Uterus (tissue), 2 donors: ENCODE results near the gene TAS2R60.
"Not testable (repeated sequence)": the region's sequence is repeated elsewhere in the genome, so short reads cannot be mapped to it uniquely, and the experiment has no call there.

Source experiments
- POLR2A ChIP-seq, 2 donors: fragments of 450-650 bp; IDR thresholded peaks; one replicate each; pipeline ENCODE4 v1.6.1; 2016; ENCODE audit warnings: antibody characterized with exemption in 2 of 2, mild to moderate bottlenecking in 1 of 2, moderate library complexity in 1 of 2
- TF ChIP-seq, protein P1 (sequence below), 4 experiments: fragments of 200-600 bp in 2 of 4; fragments of 450-650 bp in 2 of 4; sonication (generic) in 2 of 4; IDR thresholded peaks; one replicate each; pipeline ENCODE4 v1.5.1; 2016 to 2019; ENCODE audit warnings: antibody characterized with exemption in 4 of 4, mild to moderate bottlenecking in 2 of 4, moderate library complexity in 1 of 4

DNA sequence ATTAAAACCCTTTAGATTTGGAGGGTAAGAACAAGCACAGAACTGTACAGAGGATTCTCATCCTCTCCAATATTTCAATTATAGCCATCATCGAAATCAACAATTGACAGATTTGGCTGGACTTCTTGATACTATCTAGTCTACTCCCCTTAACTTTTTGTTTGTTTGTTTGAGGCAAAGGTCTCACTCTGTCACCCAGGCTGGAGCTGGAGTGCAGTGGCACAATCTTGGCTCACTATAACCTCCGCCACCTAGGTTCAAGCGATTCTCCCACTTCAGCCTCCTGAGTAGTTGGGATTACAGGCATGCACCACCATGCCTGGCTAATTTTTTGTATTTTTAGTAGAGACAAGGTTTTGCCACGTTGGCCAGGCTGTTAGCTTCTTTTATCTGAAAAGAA is 41.0 kb upstream of the TAS2R60 start:
- TF ChIP-seq, protein P1, sequence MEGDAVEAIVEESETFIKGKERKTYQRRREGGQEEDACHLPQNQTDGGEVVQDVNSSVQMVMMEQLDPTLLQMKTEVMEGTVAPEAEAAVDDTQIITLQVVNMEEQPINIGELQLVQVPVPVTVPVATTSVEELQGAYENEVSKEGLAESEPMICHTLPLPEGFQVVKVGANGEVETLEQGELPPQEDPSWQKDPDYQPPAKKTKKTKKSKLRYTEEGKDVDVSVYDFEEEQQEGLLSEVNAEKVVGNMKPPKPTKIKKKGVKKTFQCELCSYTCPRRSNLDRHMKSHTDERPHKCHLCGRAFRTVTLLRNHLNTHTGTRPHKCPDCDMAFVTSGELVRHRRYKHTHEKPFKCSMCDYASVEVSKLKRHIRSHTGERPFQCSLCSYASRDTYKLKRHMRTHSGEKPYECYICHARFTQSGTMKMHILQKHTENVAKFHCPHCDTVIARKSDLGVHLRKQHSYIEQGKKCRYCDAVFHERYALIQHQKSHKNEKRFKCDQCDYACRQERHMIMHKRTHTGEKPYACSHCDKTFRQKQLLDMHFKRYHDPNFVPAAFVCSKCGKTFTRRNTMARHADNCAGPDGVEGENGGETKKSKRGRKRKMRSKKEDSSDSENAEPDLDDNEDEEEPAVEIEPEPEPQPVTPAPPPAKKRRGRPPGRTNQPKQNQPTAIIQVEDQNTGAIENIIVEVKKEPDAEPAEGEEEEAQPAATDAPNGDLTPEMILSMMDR (IDR thresholded peaks at IDR 0.05), result not testable (repeated sequence)
- not testable (repeated sequence) for TF ChIP-seq POLR2A (IDR thresholded peaks at IDR 0.05)
